Adrenal gland (tissue), 12 donors: ENCODE data around the gene PRRT2. TPM values are rescaled to one million over a fixed set of nuclear protein-coding genes. Genes with fewer than 3 reads are reported as not detected.

Experiments
- DNase-seq, 7 donors: peaks; one replicate each; pipeline ENCODE4 v3.0.0-alpha.2; 2019 to 2020
- H3K27ac ChIP-seq, 5 donors: fragments of 200-600 bp; sonication (generic) in 4 of 5; 1 replicate in 3 of 5; 2 replicates in 2 of 5; pipeline versions ENCODE4 v1.5.1 to v1.8.0; 2016 to 2020; ENCODE audit warnings: mild to moderate bottlenecking in 1 of 5
- H3K27me3 ChIP-seq: fragments of 200-600 bp; 2 replicates; pipeline ENCODE4 v1.8.0; 2021
- H3K36me3 ChIP-seq, 2 donors: fragments of 200-600 bp; replicated peaks in 1 of 2; 1 replicate in 1 of 2; 2 replicates in 1 of 2; pipeline versions ENCODE4 v1.5.1 to v1.8.0; 2018 to 2022
- H3K4me1 ChIP-seq, 2 donors: fragments of 200-600 bp; replicated peaks in 1 of 2; 1 replicate in 1 of 2; 2 replicates in 1 of 2; pipeline versions ENCODE4 v1.5.1 to v1.8.0; 2018 to 2021
- H3K4me3 ChIP-seq, 4 donors: fragments of 200-600 bp; sonication (generic) in 3 of 4; one replicate each; pipeline ENCODE4 v1.5.1; 2016 to 2018
- H3K9me3 ChIP-seq, 3 donors: fragments of 200-600 bp; sonication (generic) in 1 of 3; replicated peaks in 1 of 3; 1 replicate in 2 of 3; 2 replicates in 1 of 3; pipeline versions ENCODE4 v1.5.1 to v1.8.0; 2016 to 2021
- CTCF ChIP-seq, 6 experiments: fragments of 450-650 bp in 4 of 6; fragments of 200-600 bp in 2 of 6; sonication (generic) in 1 of 6; IDR thresholded peaks; 1 replicate in 5 of 6; 2 replicates in 1 of 6; pipeline versions ENCODE4 v1.5.1 to v1.8.0; 2016 to 2021; ENCODE audit warnings: antibody characterized with exemption in 6 of 6, mild to moderate bottlenecking in 2 of 6, moderate library complexity in 1 of 6
- POLR2A ChIP-seq, 2 donors: fragments of 450-650 bp; IDR thresholded peaks; one replicate each; pipeline ENCODE4 v1.6.1; 2017; ENCODE audit warnings: antibody characterized with exemption in 2 of 2, mild to moderate bottlenecking in 2 of 2, moderate library complexity in 1 of 2
- WGBS, 4 donors: extraction: QIAGEN DNeasy Blood & Tissue Kit in 2 of 4; methylation state at CpG; one replicate each; pipeline versions ENCODE4 v1.1.5 to v1.1.7; 2013 to 2017; 5-methylcytosine and 5-hydroxymethylcytosine counted together
- intact Hi-C, 2 donors: fragments of 100-400 bp; cut with DNase I; formaldehyde crosslinking; loops; one replicate each; pipeline versions ENCODE4 v1.14.1 to v1.15.0; 2022 to 2023
- polyA plus RNA-seq, 3 donors: library from polyadenylated mRNA; stranded (reverse); fragments of 200-250 nt in 2 of 3; fragments of 350-450 nt in 1 of 3; fragmentation: Illumina TruSeq in 1 of 3; extraction: RNeasy Lipid Tissue Mini Kit (QIAGEN cat#74804) in 1 of 3; gene quantifications; one replicate each; pipeline ENCODE4 v1.2.3, GENCODE V29; 2013 to 2014
- total RNA-seq, 9 donors: library from RNA; depleted of rRNA in 4 of 9; stranded (reverse); fragments of >200 nt in 4 of 9; fragments of 120-200 nt in 1 of 9; fragmentation: NEBNext Ultra II Directional in 1 of 9; extraction: Animal tissue kit (Norgen Biotek cat#: 25700) in 1 of 9; gene quantifications; one replicate each; pipeline versions ENCODE4 v1.1.0 to v1.2.4, GENCODE V29; 2013 to 2023
- donor health status: healthy with polysubstance abuse.
- donor health status: Bipolar disorder and iron deficiency.
- donor health status: DM: yes; HTN: yes; CAD: no.
- donor health status: DM: no; HTN: no; CAD: no.
- donor health status: DM: no; HTN: no; CAD: no.
- donor health status: DM: yes; HTN: yes; CAD: no.

Gene PRRT2
- total and polyA plus RNA-seq, 12 donors, result 0.97 to 32.0 (median 2.4) TPM; not detected in 1

- Histone ChIP-seq H3K36me3 (peaks cover 0 to 17% of the 10 kb centered on the region in 2 donors), H3K27ac (peak overlapping the region in 2 of 5 donors; percentile 2 to 97), H3K4me3 (no peak overlapping the region), H3K9me3 (no peaks in the 10 kb centered on the region), H3K4me1 (peaks cover 31 to 61% of the 10 kb centered on the region in 2 donors), H3K27me3 (no peaks in the 10 kb centered on the region)
- WGBS, 4 donors, result 61 to 75% (median 68%) methylated on average over 4 of the region's 4 CpGs
- no peak for DNase-seq
- intact Hi-C loops, result loop anchor here in 1 of 2 donors (2.0 kb wide), 1 partner anchor 31 kb away; no protein-coding TSS in a partner anchor
- TF ChIP-seq POLR2A (IDR thresholded peaks at IDR 0.05) (no peak), CTCF (IDR thresholded peaks at IDR 0.05) (no peak)
Observed at GRCh38 chr16:29818082-29818481, 6.1 kb downstream of the PRRT2 start.

GRCh38 chr16:29819506-29819905, 7.5 kb downstream of the PRRT2 start:
- H3K4me1 ChIP-seq, result peaks cover 44 to 75% of the 10 kb centered on the region in 2 donors
- peak overlapping the region in 1 of 4 donors; percentile 78 for H3K4me3 ChIP-seq
- TF ChIP-seq CTCF (IDR thresholded peaks at IDR 0.05), result peak; percentile 6 to 50 (median 28)
- TF ChIP-seq POLR2A (IDR thresholded peaks at IDR 0.05), result no peak
- H3K9me3 ChIP-seq, result no peaks in the 10 kb centered on the region
- peaks cover 0 to 17% of the 10 kb centered on the region in 2 donors for H3K36me3 ChIP-seq
- H3K27ac ChIP-seq, result peak overlapping the region in 3 of 5 donors; percentile 4 to 96 (median 93)
- no peaks in the 10 kb centered on the region for H3K27me3 ChIP-seq
- intact Hi-C loops, result loop anchor here in 1 of 2 donors (2.0 kb wide), 1 partner anchor 29 kb away; no protein-coding TSS in a partner anchor
- WGBS, 4 donors, result 46 to 71% (median 53%) methylated on average over 8 to 15 of the region's 15 CpGs
- DNase-seq, result peak in 5 of 7 donors; percentile 48 to 67 (median 62)

DNA sequence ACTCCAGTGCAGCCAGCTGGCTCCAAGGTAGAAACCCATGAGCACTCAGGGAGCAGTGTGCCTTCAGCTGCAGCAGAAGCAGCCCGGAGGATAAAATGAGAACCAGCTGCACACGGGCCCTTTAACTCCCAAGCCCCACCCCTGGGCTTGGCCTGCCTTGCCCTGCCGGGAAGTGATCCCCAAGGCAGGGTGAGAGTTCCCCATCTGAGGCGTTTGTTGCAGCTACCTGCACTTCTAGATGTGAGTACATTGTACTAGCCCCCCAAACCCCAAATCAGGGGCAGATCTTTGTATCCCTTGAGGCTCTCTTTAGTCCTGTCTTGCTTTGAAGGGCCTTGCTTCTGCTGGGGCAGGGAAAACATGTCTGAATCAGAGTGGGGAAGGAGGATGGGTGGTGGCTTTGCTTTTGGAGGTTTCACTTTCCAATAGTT, 8.3 kb downstream of the PRRT2 start, which contains the start of gene MVP:
TSS of gene MVP (plus strand) at position 192 of the 431 bp plus-strand sequence. CDS start 10,088 bp downstream, outside the sequence.
- TF ChIP-seq CTCF (IDR thresholded peaks at IDR 0.05) (no peak), POLR2A (IDR thresholded peaks at IDR 0.05) (peak in 1 of 2 donors; percentile 77)
- peak; percentile 68 to 85 (median 81) for DNase-seq
- H3K9me3 ChIP-seq, result no peaks in the 10 kb centered on the region
- peak within 1 kb of the TSS; percentile 71 to 96 (median 91) for H3K27ac ChIP-seq
- WGBS, 4 donors, result 0 to 1% (median 0%) methylated on average over 1 to 4 of the region's 4 CpGs
- peaks cover 51 to 77% of the 10 kb centered on the region in 2 donors for H3K4me1 ChIP-seq
- intact Hi-C loops, result no loop called here
- H3K4me3 ChIP-seq, result peak within 1 kb of the TSS; percentile 48 to 78 (median 62)
- no peaks in the 10 kb centered on the region for H3K27me3 ChIP-seq
- H3K36me3 ChIP-seq, result peaks cover 0 to 17% of the 10 kb centered on the region in 2 donors

- peak; percentile 27 to 74 for TF ChIP-seq POLR2A (IDR thresholded peaks at IDR 0.05)
- no peak for TF ChIP-seq CTCF (IDR thresholded peaks at IDR 0.05)
- no peaks in the 10 kb centered on the region for H3K27me3 ChIP-seq
- peaks cover 0 to 17% of the 10 kb centered on the region in 2 donors for H3K36me3 ChIP-seq
- peak overlapping the region; percentile 48 to 78 (median 62) for H3K4me3 ChIP-seq
- DNase-seq, result peak; percentile 63 to 89 (median 85)
- intact Hi-C loops, result no loop called here
- peak overlapping the region; percentile 71 to 96 (median 91) for H3K27ac ChIP-seq
- H3K4me1 ChIP-seq, result peaks cover 58 to 82% of the 10 kb centered on the region in 2 donors
- no peaks in the 10 kb centered on the region for H3K9me3 ChIP-seq
- 9 to 32% (median 15%) methylated on average over 6 to 11 of the region's 11 CpGs for WGBS, 4 donors
Observed at GRCh38 chr16:29820730-29821642, 9.0 kb downstream of the PRRT2 start.
